ENCODE data around the gene IL10RB. TPM values are rescaled to one million over a fixed set of nuclear protein-coding genes. Genes with fewer than 3 reads are reported as not detected.

Gene IL10RB
- total and polyA plus RNA-seq, 2 of the 13 experiments (the other 11 are each of a cell fraction or from before 2014, with no cell fraction given), result 17.4 to 18.2 TPM

GRCh38 chr21:33258475-33258874 lies 7.7 kb upstream of the IL10RB start:
- ChIA-PET POLR2A (no interaction called here), CTCF (ENCODE audit: low intra/inter-chr PET ratio, low total read pairs) (no interaction called here)
- ATAC-seq (no peak), FAIRE-seq (no peak), DNase-seq (ENCODE audit: low spot score) (no peak)
- H3K27ac ChIP-seq (ENCODE audit: extremely low read length, insufficient read depth, low read length), result no peak overlapping the region
- H3K9ac ChIP-seq (ENCODE audit: insufficient read depth, low read depth, low read length), result no peak overlapping the region
- H4K20me1 ChIP-seq (ENCODE audit: insufficient read depth, low read length), result no peaks in the 10 kb centered on the region
- H3K79me2 ChIP-seq (ENCODE audit: insufficient read depth, low read length), result no peaks in the 10 kb centered on the region
- no TSS peak for BruUV-seq (replicated peaks)
- WGBS (ENCODE audit: low lambda C conversion rate), result 96% methylated on average over 9 of the region's 9 CpGs
- H3K4me3 ChIP-seq (replicated peaks in 1 of 3; ENCODE audit: insufficient read depth in 1 of 3, low read depth in 2 of 3, low read length in 3 of 3), result no peak overlapping the region
- H3K27me3 ChIP-seq (ENCODE audit: control insufficient read depth in 1 of 2, insufficient read depth in 2 of 2, low read length in 2 of 2), result no peaks in the 10 kb centered on the region
- in situ Hi-C loops (cut with HindIII; ENCODE audit: extremely low pct_ligation_motif_present, low pct_unique_long_range_greater_than_20kb), result no loop called here
- TF ChIP-seq GMEB1 (CRISPR knock-in tag; IDR thresholded peaks at IDR 0.05; ENCODE audit: borderline replicate concordance), result no peak
- TF ChIP-seq SP1 (IDR thresholded peaks at IDR 0.05), result no peak
- no peak for TF ChIP-seq SP1 (CRISPR knock-in tag; IDR thresholded peaks at IDR 0.05)
- no peak for TF ChIP-seq CBX1 (IDR thresholded peaks at IDR 0.05; ENCODE audit: low read depth)
- TF ChIP-seq ZC3H4 (CRISPR knock-in tag; IDR thresholded peaks at IDR 0.05; ENCODE audit: borderline replicate concordance), result no peak
- no peak for TF ChIP-seq SNAI1 (CRISPR knock-in tag; IDR thresholded peaks at IDR 0.05; ENCODE audit: borderline replicate concordance)
- no peak for TF ChIP-seq ZNF672 (CRISPR knock-in tag; IDR thresholded peaks at IDR 0.05)
- no peak for TF ChIP-seq NFYC (CRISPR knock-in tag; IDR thresholded peaks at IDR 0.05)
- TF ChIP-seq ZNF205 (CRISPR knock-in tag; IDR thresholded peaks at IDR 0.05), result no peak
- no peak for TF ChIP-seq E2F1 (CRISPR knock-in tag; IDR thresholded peaks at IDR 0.05)
- TF ChIP-seq ZBTB7A (CRISPR knock-in tag; IDR thresholded peaks at IDR 0.05), result no peak
- no peak for TF ChIP-seq ZNF605 (CRISPR knock-in tag; IDR thresholded peaks at IDR 0.05)
- TF ChIP-seq ZNF589 (CRISPR knock-in tag; conservative IDR thresholded peaks at IDR 0.05), result no peak
- H3K4me2 ChIP-seq (ENCODE audit: low read depth, low read length), result no peak overlapping the region
- peaks cover 13 to 49% of the 10 kb centered on the region in 2 experiments; a peak in 4 of 5 replicates for H3K36me3 ChIP-seq (replicated peaks in 1 of 2; ENCODE audit: control insufficient read depth in 1 of 2, insufficient read depth in 2 of 2, low read length in 2 of 2)
- no peaks in the 10 kb centered on the region for H3K9me3 ChIP-seq (ENCODE audit: low read length)
- no peak overlapping the region for H2AFZ ChIP-seq (ENCODE audit: low read length)
- intact Hi-C loops (cut with micrococcal nuclease; ENCODE audit: unreplicated experiment), result no loop called here
- H3K4me1 ChIP-seq (ENCODE audit: insufficient read depth, low read length), result peaks cover 23% of the 10 kb centered on the region
